Measurements from ENCODE around the gene PRKAR1B. TPM values are rescaled to one million over a fixed set of nuclear protein-coding genes. Genes with fewer than 3 reads are reported as not detected.
A peak's percentile ranks its signal among the peaks of the same experiment; 100 is the strongest.

The PRKAR1B gene
- total RNA-seq, 1 donor from 2014 or later, result 14.0 TPM

GRCh38 chr7:685540-685939, 41.5 kb downstream of the PRKAR1B start:
- FAIRE-seq (no peak), DNase-seq (ENCODE audit: low read depth) (no peak)
- H3K36me3 ChIP-seq (ENCODE audit: control insufficient read depth, insufficient read depth, low read length), result no peaks in the 10 kb centered on the region
- no peak for TF ChIP-seq CTCF (IDR thresholded peaks at IDR 0.05; ENCODE audit: insufficient read depth, low read length, severe bottlenecking)
- no peaks in the 10 kb centered on the region for H3K27me3 ChIP-seq (ENCODE audit: control insufficient read depth, insufficient read depth, low read length)
- no peak overlapping the region for H3K4me3 ChIP-seq (ENCODE audit: low read depth, low read length)

- no peak overlapping the region for H3K4me3 ChIP-seq (ENCODE audit: low read depth, low read length)
- FAIRE-seq, result no peak
- no peak for TF ChIP-seq CTCF (IDR thresholded peaks at IDR 0.05; ENCODE audit: insufficient read depth, low read length, severe bottlenecking)
- DNase-seq (ENCODE audit: low read depth), result no peak
- H3K36me3 ChIP-seq (ENCODE audit: control insufficient read depth, insufficient read depth, low read length), result no peaks in the 10 kb centered on the region
- H3K27me3 ChIP-seq (ENCODE audit: control insufficient read depth, insufficient read depth, low read length), result no peaks in the 10 kb centered on the region
Observed at GRCh38 chr7:684416-684815, 42.7 kb downstream of the PRKAR1B start.

GRCh38 chr7:683526-684205, 43.4 kb downstream of the PRKAR1B start:
- Histone ChIP-seq H3K27me3 (ENCODE audit: control insufficient read depth, insufficient read depth, low read length) (no peaks in the 10 kb centered on the region), H3K36me3 (ENCODE audit: control insufficient read depth, insufficient read depth, low read length) (no peaks in the 10 kb centered on the region), H3K4me3 (ENCODE audit: low read depth, low read length) (no peak overlapping the region)
- no peak for TF ChIP-seq CTCF (IDR thresholded peaks at IDR 0.05; ENCODE audit: insufficient read depth, low read length, severe bottlenecking)
- no peak for DNase-seq (ENCODE audit: low read depth)
- peak; percentile 76 for FAIRE-seq

- H3K27me3 ChIP-seq (ENCODE audit: control insufficient read depth, insufficient read depth, low read length), result no peaks in the 10 kb centered on the region
- TF ChIP-seq CTCF (IDR thresholded peaks at IDR 0.05; ENCODE audit: insufficient read depth, low read length, severe bottlenecking), result no peak
- H3K36me3 ChIP-seq (ENCODE audit: control insufficient read depth, insufficient read depth, low read length), result no peaks in the 10 kb centered on the region
- DNase-seq (ENCODE audit: low read depth), result no peak
- peak; percentile 55 for FAIRE-seq
- no peak overlapping the region for H3K4me3 ChIP-seq (ENCODE audit: low read depth, low read length)
Observed at GRCh38 chr7:682810-683209, 44.3 kb downstream of the PRKAR1B start.

GRCh38 chr7:681551-682307, 45.4 kb downstream of the PRKAR1B start:
- no peak for TF ChIP-seq CTCF (IDR thresholded peaks at IDR 0.05; ENCODE audit: insufficient read depth, low read length, severe bottlenecking)
- Histone ChIP-seq H3K36me3 (ENCODE audit: control insufficient read depth, insufficient read depth, low read length) (no peaks in the 10 kb centered on the region), H3K4me3 (ENCODE audit: low read depth, low read length) (no peak overlapping the region), H3K27me3 (ENCODE audit: control insufficient read depth, insufficient read depth, low read length) (no peaks in the 10 kb centered on the region)
- FAIRE-seq (no peak), DNase-seq (ENCODE audit: low read depth) (no peak)

Measured in bronchial epithelial cell (primary cell).